HG02970 (cell line): Measurements from ENCODE around the gene BMAL1.

Experiments
- ATAC-seq: cut with Tn5 transposase; IDR thresholded peaks from one replicate; pipeline ENCODE4 v1.9.1; 2021; ENCODE audit warnings: mild to moderate bottlenecking, moderate library complexity, moderate number of reproducible peaks; ENCODE audit not compliant: unreplicated experiment, low FRiP score

BMAL1 gene

GRCh38 chr11:13313005-13313819 is 35.6 kb downstream of the BMAL1 start:
- no peak for ATAC-seq

- ATAC-seq = no peak
Measured at GRCh38 chr11:13314676-13315394, 37.2 kb downstream of the BMAL1 start.

GRCh38 chr11:13315517-13316432 is 38.2 kb downstream of the BMAL1 start:
- no peak for ATAC-seq

- no peak for ATAC-seq
Measured at GRCh38 chr11:13316528-13316961, 39.0 kb downstream of the BMAL1 start.

- no peak for ATAC-seq
Measured at GRCh38 chr11:13317293-13318080, 39.9 kb downstream of the BMAL1 start.

- ATAC-seq = peak; percentile 58
Measured at GRCh38 chr11:13318498-13319295, 41.1 kb downstream of the BMAL1 start.

GRCh38 chr11:13320688-13321087 is 43.1 kb downstream of the BMAL1 start:
- no peak for ATAC-seq

- no peak for ATAC-seq
Measured at GRCh38 chr11:13321431-13321830, 43.8 kb downstream of the BMAL1 start.

GRCh38 chr11:13324141-13324540 is 46.6 kb downstream of the BMAL1 start:
- ATAC-seq = no peak

- ATAC-seq = no peak
Measured at GRCh38 chr11:13324709-13325108, 47.1 kb downstream of the BMAL1 start.

GRCh38 chr11:13327421-13327820 is 49.8 kb downstream of the BMAL1 start:
- no peak for ATAC-seq

GRCh38 chr11:13328286-13328685 is 50.7 kb downstream of the BMAL1 start:
- no peak for ATAC-seq

- no peak for ATAC-seq
Measured at GRCh38 chr11:13329670-13330356, 52.2 kb downstream of the BMAL1 start.

- ATAC-seq = no peak
Measured at GRCh38 chr11:13332124-13332523, 54.5 kb downstream of the BMAL1 start.

- peak; percentile 58 for ATAC-seq
Measured at GRCh38 chr11:13333456-13333957, 55.9 kb downstream of the BMAL1 start.

GRCh38 chr11:13334034-13334786 is 56.6 kb downstream of the BMAL1 start:
- ATAC-seq = no peak

- ATAC-seq = no peak
Measured at GRCh38 chr11:13335319-13335718, 57.7 kb downstream of the BMAL1 start.
